ENCODE results near the gene WDR27.

DNA sequence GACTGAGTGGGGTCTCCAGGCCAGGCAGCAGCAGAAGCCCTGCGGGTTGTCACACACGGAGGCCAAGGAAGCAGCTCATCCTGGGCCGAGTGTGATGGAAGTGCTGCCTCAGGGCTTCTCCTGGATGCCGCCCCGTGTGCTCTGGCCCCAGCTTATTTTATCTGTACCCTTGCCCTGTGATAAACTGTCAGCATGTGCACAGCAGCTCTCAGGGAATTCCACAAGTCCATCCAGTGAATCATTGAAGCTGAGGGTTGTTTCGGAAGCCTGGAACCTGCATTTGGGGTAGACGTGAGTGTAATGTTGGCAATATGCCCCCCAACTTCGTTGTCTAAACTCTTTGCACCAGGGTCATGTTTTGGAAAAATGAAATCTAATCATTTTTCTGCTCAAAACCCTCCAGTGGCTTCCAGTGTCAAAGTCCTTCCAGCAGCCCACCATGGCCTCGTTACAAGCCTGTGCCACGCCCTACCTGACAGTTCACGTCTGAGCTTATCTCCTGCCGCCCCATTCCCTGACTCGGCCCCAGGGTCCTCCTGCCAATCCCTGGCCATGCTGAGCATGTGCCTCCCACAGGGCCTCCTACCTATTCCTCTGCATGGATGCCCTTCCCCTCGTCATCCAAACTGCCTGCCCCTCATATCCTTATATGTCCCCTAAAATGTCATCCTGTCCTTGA lies 280.1 kb downstream of the WDR27 start:
- TF ChIP-seq, protein P1, sequence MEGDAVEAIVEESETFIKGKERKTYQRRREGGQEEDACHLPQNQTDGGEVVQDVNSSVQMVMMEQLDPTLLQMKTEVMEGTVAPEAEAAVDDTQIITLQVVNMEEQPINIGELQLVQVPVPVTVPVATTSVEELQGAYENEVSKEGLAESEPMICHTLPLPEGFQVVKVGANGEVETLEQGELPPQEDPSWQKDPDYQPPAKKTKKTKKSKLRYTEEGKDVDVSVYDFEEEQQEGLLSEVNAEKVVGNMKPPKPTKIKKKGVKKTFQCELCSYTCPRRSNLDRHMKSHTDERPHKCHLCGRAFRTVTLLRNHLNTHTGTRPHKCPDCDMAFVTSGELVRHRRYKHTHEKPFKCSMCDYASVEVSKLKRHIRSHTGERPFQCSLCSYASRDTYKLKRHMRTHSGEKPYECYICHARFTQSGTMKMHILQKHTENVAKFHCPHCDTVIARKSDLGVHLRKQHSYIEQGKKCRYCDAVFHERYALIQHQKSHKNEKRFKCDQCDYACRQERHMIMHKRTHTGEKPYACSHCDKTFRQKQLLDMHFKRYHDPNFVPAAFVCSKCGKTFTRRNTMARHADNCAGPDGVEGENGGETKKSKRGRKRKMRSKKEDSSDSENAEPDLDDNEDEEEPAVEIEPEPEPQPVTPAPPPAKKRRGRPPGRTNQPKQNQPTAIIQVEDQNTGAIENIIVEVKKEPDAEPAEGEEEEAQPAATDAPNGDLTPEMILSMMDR (IDR thresholded peaks at IDR 0.05; ENCODE audit: poor library complexity, severe bottlenecking), result no peak
- TF ChIP-seq POLR2AphosphoS5 (IDR thresholded peaks at IDR 0.05) (no peak), EZH2 (IDR thresholded peaks at IDR 0.05; ENCODE audit: borderline replicate concordance, insufficient read depth, low read length, poor library complexity, severe bottlenecking) (no peak), TAF1 (IDR thresholded peaks at IDR 0.05; ENCODE audit: low read depth) (no peak), MXI1 (conservative IDR thresholded peaks at IDR 0.05; ENCODE audit: poor library complexity, severe bottlenecking) (no peak), SMC3 (conservative IDR thresholded peaks at IDR 0.05; ENCODE audit: poor library complexity) (no peak), EP300 (conservative IDR thresholded peaks at IDR 0.05; ENCODE audit: poor library complexity, severe bottlenecking) (no peak)
- TF ChIP-seq, protein P2, sequence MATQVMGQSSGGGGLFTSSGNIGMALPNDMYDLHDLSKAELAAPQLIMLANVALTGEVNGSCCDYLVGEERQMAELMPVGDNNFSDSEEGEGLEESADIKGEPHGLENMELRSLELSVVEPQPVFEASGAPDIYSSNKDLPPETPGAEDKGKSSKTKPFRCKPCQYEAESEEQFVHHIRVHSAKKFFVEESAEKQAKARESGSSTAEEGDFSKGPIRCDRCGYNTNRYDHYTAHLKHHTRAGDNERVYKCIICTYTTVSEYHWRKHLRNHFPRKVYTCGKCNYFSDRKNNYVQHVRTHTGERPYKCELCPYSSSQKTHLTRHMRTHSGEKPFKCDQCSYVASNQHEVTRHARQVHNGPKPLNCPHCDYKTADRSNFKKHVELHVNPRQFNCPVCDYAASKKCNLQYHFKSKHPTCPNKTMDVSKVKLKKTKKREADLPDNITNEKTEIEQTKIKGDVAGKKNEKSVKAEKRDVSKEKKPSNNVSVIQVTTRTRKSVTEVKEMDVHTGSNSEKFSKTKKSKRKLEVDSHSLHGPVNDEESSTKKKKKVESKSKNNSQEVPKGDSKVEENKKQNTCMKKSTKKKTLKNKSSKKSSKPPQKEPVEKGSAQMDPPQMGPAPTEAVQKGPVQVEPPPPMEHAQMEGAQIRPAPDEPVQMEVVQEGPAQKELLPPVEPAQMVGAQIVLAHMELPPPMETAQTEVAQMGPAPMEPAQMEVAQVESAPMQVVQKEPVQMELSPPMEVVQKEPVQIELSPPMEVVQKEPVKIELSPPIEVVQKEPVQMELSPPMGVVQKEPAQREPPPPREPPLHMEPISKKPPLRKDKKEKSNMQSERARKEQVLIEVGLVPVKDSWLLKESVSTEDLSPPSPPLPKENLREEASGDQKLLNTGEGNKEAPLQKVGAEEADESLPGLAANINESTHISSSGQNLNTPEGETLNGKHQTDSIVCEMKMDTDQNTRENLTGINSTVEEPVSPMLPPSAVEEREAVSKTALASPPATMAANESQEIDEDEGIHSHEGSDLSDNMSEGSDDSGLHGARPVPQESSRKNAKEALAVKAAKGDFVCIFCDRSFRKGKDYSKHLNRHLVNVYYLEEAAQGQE (IDR thresholded peaks at IDR 0.05; ENCODE audit: borderline replicate concordance), result no peak

Measured in neural cell (in vitro differentiated cells).